GM12891 (cell line): ENCODE measurements around the gene C12orf56.
"Not testable (repeated sequence)": the region's sequence is repeated elsewhere in the genome, so short reads cannot be mapped to it uniquely, and the experiment has no call there.

ENCODE experiments used
- DNase-seq: peaks from one replicate; pipeline ENCODE4 v3.0.0; 2011; ENCODE audit warnings: low spot score; ENCODE audit not compliant: insufficient read length
- FAIRE-seq: peaks from 2 replicates; lab custom pipeline; 2011; peaks lifted over from hg19 to GRCh38; lab: Jason Lieb, UNC
- PAX5 ChIP-seq: IDR thresholded peaks from 2 replicates; pipeline ENCODE4 v1.6.1; 2011; ENCODE audit warnings: low read length, moderate library complexity, mild to moderate bottlenecking; ENCODE audit not compliant: insufficient read depth, severe bottlenecking
- POLR2A ChIP-seq: IDR thresholded peaks from 2 replicates; pipeline ENCODE4 v1.6.1; 2011; ENCODE audit warnings: low read depth, low read length, control low read depth
- POLR2AphosphoS5 ChIP-seq: IDR thresholded peaks from 2 replicates; pipeline ENCODE4 v1.6.1; 2011; ENCODE audit warnings: low read depth, low read length, control low read depth
- POU2F2 ChIP-seq: IDR thresholded peaks from 2 replicates; pipeline ENCODE4 v1.6.1; 2011; ENCODE audit warnings: low read depth, mild to moderate bottlenecking, control low read depth, low read length, moderate library complexity
- SPI1 ChIP-seq: IDR thresholded peaks from 2 replicates; pipeline ENCODE4 v1.6.1; 2011; ENCODE audit warnings: low read depth, low read length, control low read depth
- TAF1 ChIP-seq: IDR thresholded peaks from 2 replicates; pipeline ENCODE4 v1.6.1; 2011; ENCODE audit warnings: low read depth, low read length, control low read depth

Gene C12orf56

GRCh38 chr12:64385468-64385867 is 5.1 kb downstream of the C12orf56 start:
- DNase-seq: no peak
- TF ChIP-seq POLR2A: no peak
- no peak for TF ChIP-seq TAF1
- no peak for TF ChIP-seq PAX5
- no peak for TF ChIP-seq POU2F2
- TF ChIP-seq SPI1: no peak
- no peak for TF ChIP-seq POLR2AphosphoS5
- no peak for FAIRE-seq

- DNase-seq (no peak), FAIRE-seq (no peak)
- TF ChIP-seq TAF1 (no peak), PAX5 (no peak), POLR2A (no peak), SPI1 (no peak), POU2F2 (no peak), POLR2AphosphoS5 (no peak)
Measured at GRCh38 chr12:64385019-64385418, 5.5 kb downstream of the C12orf56 start.

GRCh38 chr12:64383675-64384074 is 6.9 kb downstream of the C12orf56 start:
- TF ChIP-seq PAX5 (no peak), SPI1 (no peak)
- no peak for DNase-seq
- FAIRE-seq: no peak

GRCh38 chr12:64362721-64363305 is 27.7 kb downstream of the C12orf56 start:
- no peak for FAIRE-seq
- no peak for TF ChIP-seq POU2F2
- TF ChIP-seq SPI1: no peak
- no peak for TF ChIP-seq PAX5
- no peak for TF ChIP-seq POLR2A
- no peak for TF ChIP-seq TAF1
- TF ChIP-seq POLR2AphosphoS5: no peak
- DNase-seq: no peak

- FAIRE-seq, DNase-seq: not testable (repeated sequence)
Measured at GRCh38 chr12:64361173-64361572, 29.4 kb downstream of the C12orf56 start.

GRCh38 chr12:64356209-64356608 is 34.3 kb downstream of the C12orf56 start:
- FAIRE-seq, DNase-seq: not testable (repeated sequence)

GRCh38 chr12:64352181-64352580 is 38.4 kb downstream of the C12orf56 start:
- DNase-seq: no peak
- TF ChIP-seq PAX5: no peak
- TF ChIP-seq TAF1: no peak
- TF ChIP-seq POU2F2: no peak
- TF ChIP-seq SPI1: no peak
- TF ChIP-seq POLR2AphosphoS5: no peak
- TF ChIP-seq POLR2A: no peak
- no peak for FAIRE-seq

- no peak for FAIRE-seq
- TF ChIP-seq PAX5: no peak
- no peak for TF ChIP-seq TAF1
- no peak for TF ChIP-seq POLR2A
- TF ChIP-seq SPI1: no peak
- no peak for TF ChIP-seq POU2F2
- TF ChIP-seq POLR2AphosphoS5: no peak
- no peak for DNase-seq
Measured at GRCh38 chr12:64351265-64351664, 39.3 kb downstream of the C12orf56 start.

GRCh38 chr12:64347630-64348029 is 42.9 kb downstream of the C12orf56 start:
- no peak for TF ChIP-seq TAF1
- TF ChIP-seq PAX5: no peak
- TF ChIP-seq POLR2AphosphoS5: no peak
- FAIRE-seq: no peak
- no peak for DNase-seq

GRCh38 chr12:64344631-64345030 is 45.9 kb downstream of the C12orf56 start:
- DNase-seq, FAIRE-seq: not testable (repeated sequence)

GRCh38 chr12:64340546-64340945 is 50.0 kb downstream of the C12orf56 start:
- FAIRE-seq, DNase-seq: not testable (repeated sequence)
